Middle frontal gyrus (tissue), 1 donor: Measurements from ENCODE around the gene CSTPP1.
"Not testable (repeated sequence)": the region's sequence is repeated elsewhere in the genome, so short reads cannot be mapped to it uniquely, and the experiment has no call there.

Source experiments
- DNase-seq: peaks from one replicate; pipeline ENCODE4 v3.0.0-alpha.2; 2015; ENCODE audit warnings: low spot score; ENCODE audit errors: extremely low spot score

CSTPP1 gene

GRCh38 chr11:46952553-46952952 lies 16.0 kb downstream of the CSTPP1 start:
- DNase-seq = no peak

- DNase-seq = no peak
Observed at GRCh38 chr11:46953093-46953492, 16.5 kb downstream of the CSTPP1 start.

- DNase-seq = no peak
Observed at GRCh38 chr11:46958777-46959176, 22.2 kb downstream of the CSTPP1 start.

- no peak for DNase-seq
Observed at GRCh38 chr11:46961041-46961440, 24.5 kb downstream of the CSTPP1 start.

GRCh38 chr11:46961886-46962285 lies 25.3 kb downstream of the CSTPP1 start:
- not testable (repeated sequence) for DNase-seq

- DNase-seq = no peak
Observed at GRCh38 chr11:46963844-46964243, 27.3 kb downstream of the CSTPP1 start.

DNA sequence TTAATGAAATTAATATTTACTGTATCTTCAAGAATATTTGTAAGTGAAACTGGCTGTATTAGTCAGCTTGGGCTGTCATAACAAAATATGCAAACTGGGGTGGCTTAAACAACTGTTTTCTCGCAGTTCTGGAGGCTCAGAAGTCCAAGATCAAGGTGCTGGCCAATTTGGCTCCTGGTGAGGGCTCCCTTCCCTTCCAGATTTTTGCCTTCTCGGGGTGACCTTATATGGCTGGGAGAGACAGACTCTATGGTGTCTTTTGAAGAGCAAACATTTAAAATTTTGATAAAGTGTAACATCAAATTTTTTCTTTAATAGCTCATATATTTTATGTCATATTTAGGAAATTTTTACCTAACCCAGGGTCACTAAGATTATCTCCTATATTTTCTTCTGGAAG lies 30.2 kb downstream of the CSTPP1 start:
- DNase-seq = no peak

GRCh38 chr11:46967962-46968361 lies 31.4 kb downstream of the CSTPP1 start:
- no peak for DNase-seq

DNA sequence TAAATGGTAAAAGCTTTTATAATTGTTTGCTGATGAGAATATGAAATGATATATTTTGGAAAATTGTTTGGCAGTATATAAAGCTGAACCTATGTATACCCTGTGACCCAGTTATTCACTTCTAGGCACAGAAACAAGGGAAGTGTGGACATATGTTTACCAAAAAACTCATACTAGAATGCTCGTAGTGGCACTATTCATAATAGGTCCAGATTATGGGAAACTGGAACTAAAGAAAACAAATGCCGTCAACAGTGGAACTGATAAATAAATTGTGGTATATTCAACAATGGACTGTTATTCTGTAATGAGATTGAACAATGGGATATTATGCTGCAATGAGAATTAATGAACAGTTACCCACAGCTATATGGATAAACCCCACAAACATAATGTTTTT lies 32.8 kb downstream of the CSTPP1 start:
- DNase-seq = no peak

- no peak for DNase-seq
Observed at GRCh38 chr11:46970913-46971625, 34.5 kb downstream of the CSTPP1 start.

DNA sequence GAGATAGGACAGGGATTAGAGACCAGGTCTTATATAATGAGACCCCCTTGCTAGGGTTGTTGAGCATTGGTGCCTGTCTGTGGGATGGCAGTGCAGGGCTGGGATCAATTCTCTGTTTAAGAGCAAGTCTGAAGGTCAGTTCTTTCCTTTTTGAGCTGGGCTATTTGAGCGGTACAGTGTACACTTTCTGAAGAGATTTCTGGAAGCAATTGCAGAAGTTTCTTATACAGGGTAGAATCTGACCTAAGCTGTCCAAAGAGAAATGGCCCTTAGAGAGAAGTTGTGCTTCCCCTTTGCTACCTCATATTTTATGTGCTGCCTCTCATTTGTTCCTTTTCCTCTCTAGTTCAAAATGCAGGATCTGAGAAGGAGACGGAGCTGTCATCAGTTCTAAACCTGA lies 35.8 kb downstream of the CSTPP1 start:
- DNase-seq = no peak

DNA sequence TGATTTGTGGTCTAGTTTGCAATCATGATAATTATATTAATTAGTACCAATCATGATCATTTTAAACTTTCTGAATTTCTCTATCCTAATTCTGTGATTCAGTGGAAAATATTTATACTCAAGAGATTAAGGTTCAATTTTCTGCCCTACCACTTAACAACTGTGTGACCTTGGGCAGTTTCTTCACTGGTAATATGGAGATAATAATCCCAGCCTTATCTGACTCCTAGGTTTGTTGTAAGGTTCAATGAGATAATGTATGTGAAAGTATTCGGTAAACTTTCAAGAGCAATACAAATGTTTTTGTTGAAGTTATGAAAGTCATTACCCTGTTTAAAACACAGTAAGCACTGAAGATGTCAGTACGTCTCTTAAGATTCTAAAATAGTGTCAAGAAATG lies 36.3 kb downstream of the CSTPP1 start:
- no peak for DNase-seq

DNA sequence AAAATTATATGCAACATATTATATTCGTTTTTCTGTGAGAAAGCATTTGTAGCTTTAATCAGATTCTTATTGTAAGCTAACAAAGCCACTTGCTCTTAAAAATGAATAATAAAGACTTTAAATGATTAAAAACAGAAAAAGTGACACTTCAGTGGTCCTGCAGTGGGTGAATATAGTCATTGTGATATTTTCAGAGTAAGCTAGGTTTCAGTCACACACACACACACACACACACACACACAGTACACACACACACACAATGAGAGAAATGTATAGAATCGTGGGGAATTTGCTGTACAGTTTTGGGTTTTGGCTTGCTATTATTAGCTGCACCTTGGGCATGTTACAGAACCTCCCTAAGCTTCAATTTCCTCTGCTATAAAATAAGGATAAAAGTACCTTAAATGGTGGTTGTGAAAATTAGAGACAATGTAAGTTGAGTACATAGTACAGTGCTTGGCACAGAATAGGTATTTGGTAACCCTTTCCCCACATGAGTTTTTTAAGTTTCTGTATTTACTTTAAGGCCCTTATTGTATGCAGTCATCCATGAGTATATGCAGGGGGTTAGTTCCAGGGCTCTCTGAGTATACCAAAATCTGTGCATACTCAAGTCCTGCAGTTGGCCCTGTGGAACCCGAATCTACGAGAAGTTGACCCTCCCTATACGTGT lies 39.8 kb downstream of the CSTPP1 start:
- DNase-seq = no peak

DNA sequence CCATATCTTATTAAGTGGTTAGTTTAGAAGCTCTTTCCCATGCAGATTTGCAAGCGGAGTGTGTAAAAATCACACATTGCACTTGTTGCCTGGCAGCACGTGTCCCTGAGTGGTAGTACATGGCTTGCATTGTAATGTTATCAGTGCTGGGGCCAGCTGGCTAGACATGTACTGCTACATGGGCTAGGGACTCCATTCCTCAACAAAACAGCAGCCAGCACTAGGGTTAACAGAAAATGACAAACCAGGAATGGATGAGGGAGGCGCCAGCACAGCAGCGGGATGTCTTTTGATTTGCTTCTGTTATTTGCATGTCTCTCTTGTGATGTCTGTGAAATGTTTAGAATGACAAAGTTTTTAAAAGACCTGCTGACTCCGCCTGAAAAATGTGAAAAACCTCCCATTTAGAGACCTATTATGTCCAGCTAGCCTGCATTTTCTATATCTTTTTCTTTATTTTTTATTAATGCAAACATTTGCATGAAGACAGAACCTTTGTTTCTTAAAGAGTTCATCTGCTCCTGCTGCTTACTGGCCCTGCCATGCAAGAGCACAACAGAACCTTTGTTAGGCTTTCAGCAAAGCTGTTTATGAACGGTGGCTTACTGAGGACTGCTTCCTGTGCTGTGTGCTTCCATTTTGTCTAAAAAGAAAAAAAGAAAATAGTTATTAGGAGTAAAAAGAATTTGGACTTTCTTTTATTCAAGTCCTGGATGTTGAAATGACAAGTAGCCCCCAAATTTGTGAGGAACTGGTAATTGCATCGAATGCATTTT lies 40.7 kb downstream of the CSTPP1 start:
- no peak for DNase-seq

GRCh38 chr11:46978005-46978491 lies 41.5 kb downstream of the CSTPP1 start:
- DNase-seq = no peak

GRCh38 chr11:46979358-46979757 lies 42.8 kb downstream of the CSTPP1 start:
- DNase-seq = no peak

DNA sequence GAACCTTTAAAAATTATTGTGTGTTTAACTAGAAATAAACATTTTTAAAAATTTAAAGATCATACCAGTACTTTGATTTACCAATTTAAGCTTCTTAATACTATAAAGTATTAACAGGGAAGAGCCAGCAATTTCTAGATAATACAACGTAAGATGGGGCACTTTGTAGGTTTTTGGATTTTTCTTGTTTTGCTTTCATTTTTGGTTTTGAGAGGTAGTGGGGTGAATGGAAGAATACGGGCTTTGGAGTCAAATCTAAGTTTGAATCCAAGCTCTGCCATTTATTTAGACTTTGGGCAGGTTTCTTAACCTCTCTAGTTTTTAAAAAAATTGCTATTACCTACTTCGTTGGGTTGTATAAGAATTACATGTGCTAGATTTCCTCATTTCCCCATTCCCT lies 44.9 kb downstream of the CSTPP1 start:
- no peak for DNase-seq

DNA sequence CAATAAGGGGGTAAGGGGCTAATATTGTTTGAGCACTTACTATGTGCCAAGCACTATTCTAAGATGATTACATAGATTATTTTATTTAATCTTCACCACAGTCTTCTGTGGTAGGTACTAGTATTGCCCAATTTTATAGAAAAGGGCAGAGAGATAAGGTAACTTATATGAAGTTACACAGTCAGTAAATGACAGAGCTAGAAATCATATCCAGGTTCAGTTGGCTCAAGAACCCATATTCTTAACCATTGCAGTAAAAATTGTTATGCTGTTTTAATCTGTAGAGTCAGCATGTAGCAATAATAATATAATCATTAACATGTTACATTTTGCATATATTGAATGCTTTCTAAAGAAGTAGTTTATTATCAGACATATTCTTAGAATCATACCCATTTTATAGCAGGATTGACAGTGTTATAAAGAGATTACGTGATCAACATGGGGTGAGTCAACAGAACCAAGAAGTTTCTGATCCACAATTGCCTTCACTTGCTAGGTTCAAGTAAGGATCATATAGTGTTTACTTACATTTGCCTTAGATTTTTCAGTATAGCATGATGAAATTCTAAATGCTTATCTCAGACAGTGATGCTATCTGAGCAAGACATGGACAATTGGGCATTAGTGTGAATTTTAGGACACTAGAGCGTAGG lies 46.4 kb downstream of the CSTPP1 start:
- no peak for DNase-seq

DNA sequence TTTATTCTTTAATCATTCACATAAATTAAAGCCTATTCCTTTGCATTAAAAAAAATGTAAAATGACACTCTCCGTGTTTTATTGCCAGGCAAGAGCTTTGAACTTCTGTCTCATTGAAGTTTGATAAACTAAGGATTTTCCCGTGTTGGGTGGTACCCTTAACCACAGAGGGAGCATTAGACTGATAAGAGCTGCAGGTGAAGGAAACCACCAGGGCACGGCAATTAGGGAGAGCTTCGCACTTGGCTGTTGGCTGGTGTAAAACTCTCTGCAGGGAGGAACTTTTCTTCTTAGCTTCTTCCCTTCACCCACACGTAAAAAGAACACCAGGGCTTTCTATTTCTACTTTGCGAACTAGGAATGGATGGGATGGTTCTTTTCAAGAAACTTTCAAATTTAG lies 47.0 kb downstream of the CSTPP1 start:
- DNase-seq = no peak

GRCh38 chr11:46984548-46984947 lies 48.0 kb downstream of the CSTPP1 start:
- no peak for DNase-seq

- DNase-seq = no peak
Observed at GRCh38 chr11:46984987-46985386, 48.4 kb downstream of the CSTPP1 start.

DNA sequence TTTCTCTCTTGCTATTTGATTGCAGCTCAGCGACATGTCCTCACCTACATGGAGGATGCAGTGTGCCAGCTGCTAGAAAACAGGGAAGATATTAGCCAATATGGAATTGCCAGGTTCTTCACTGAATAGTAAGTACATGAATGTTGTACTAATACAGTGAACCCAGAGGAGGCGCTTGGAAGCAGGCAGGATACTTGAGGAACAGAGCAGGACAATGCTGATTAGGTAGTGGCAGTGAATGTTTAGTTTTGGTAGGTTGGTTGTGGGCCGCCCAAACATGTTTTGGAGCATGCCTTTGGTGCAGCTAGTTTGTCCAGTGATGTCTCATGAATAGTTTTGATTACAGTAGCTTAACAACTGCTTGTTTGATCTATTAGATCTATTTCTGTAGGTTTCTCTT lies 50.6 kb downstream of the CSTPP1 start:
- DNase-seq = no peak
